Measurements from ENCODE around the gene ULBP2.
"Not testable (repeated sequence)": the region's sequence is repeated elsewhere in the genome, so short reads cannot be mapped to it uniquely, and the experiment has no call there.

Gene ULBP2

GRCh38 chr6:149942461-149942829 is 631 bp downstream of the ULBP2 start:
- H3K4me3 ChIP-seq (ENCODE audit: low read depth, low read length), result peak overlapping the region; percentile 46
- no peaks in the 10 kb centered on the region for H3K9me3 ChIP-seq (ENCODE audit: severe bottlenecking)
- TF ChIP-seq CTCF (IDR thresholded peaks at IDR 0.05; ENCODE audit: low read depth, low read length), result peak; percentile 19; the same call in 1 of the 2 replicates
- H3K27me3 ChIP-seq (ENCODE audit: insufficient read depth, low read depth, severe bottlenecking), result peaks cover 37% of the 10 kb centered on the region
- H3K36me3 ChIP-seq, result no peaks in the 10 kb centered on the region
- no peak overlapping the region for H3K27ac ChIP-seq
- no peak for DNase-seq

- DNase-seq; H3K27ac ChIP-seq; H3K36me3 ChIP-seq; H3K4me3 ChIP-seq (ENCODE audit: low read depth, low read length); H3K9me3 ChIP-seq (ENCODE audit: severe bottlenecking): not testable (repeated sequence)
- peaks cover 32% of the 10 kb centered on the region for H3K27me3 ChIP-seq (ENCODE audit: insufficient read depth, low read depth, severe bottlenecking)
Observed at GRCh38 chr6:149943321-149943720, 1.5 kb downstream of the ULBP2 start.

- H3K27ac ChIP-seq; H3K4me3 ChIP-seq (ENCODE audit: low read depth, low read length); DNase-seq; H3K9me3 ChIP-seq (ENCODE audit: severe bottlenecking); H3K36me3 ChIP-seq: not testable (repeated sequence)
- H3K27me3 ChIP-seq (ENCODE audit: insufficient read depth, low read depth, severe bottlenecking), result peaks cover 14% of the 10 kb centered on the region
Observed at GRCh38 chr6:149945276-149945675, 3.5 kb downstream of the ULBP2 start.

- not testable (repeated sequence) for H3K36me3 ChIP-seq; DNase-seq; H3K27me3 ChIP-seq (ENCODE audit: insufficient read depth, low read depth, severe bottlenecking); H3K4me3 ChIP-seq (ENCODE audit: low read depth, low read length); H3K27ac ChIP-seq; H3K9me3 ChIP-seq (ENCODE audit: severe bottlenecking)
Observed at GRCh38 chr6:149946631-149947030, 4.8 kb downstream of the ULBP2 start.

GRCh38 chr6:149947533-149947932 is 5.7 kb downstream of the ULBP2 start:
- not testable (repeated sequence) for H3K27ac ChIP-seq; H3K9me3 ChIP-seq (ENCODE audit: severe bottlenecking); DNase-seq; H3K27me3 ChIP-seq (ENCODE audit: insufficient read depth, low read depth, severe bottlenecking); H3K36me3 ChIP-seq; H3K4me3 ChIP-seq (ENCODE audit: low read depth, low read length)

- no peak overlapping the region for H3K4me3 ChIP-seq (ENCODE audit: low read depth, low read length)
- H3K27ac ChIP-seq, result no peak overlapping the region
- H3K27me3 ChIP-seq (ENCODE audit: insufficient read depth, low read depth, severe bottlenecking), result peaks cover 14% of the 10 kb centered on the region
- no peaks in the 10 kb centered on the region for H3K9me3 ChIP-seq (ENCODE audit: severe bottlenecking)
- no peaks in the 10 kb centered on the region for H3K36me3 ChIP-seq
- TF ChIP-seq CTCF (IDR thresholded peaks at IDR 0.05; ENCODE audit: low read depth, low read length), result no peak
- no peak for DNase-seq
Observed at GRCh38 chr6:149948011-149948410, 6.2 kb downstream of the ULBP2 start.

- no peak for TF ChIP-seq CTCF (IDR thresholded peaks at IDR 0.05; ENCODE audit: low read depth, low read length)
- Histone ChIP-seq H3K4me3 (ENCODE audit: low read depth, low read length) (no peak overlapping the region), H3K9me3 (ENCODE audit: severe bottlenecking) (no peaks in the 10 kb centered on the region), H3K27ac (no peak overlapping the region), H3K36me3 (no peaks in the 10 kb centered on the region), H3K27me3 (ENCODE audit: insufficient read depth, low read depth, severe bottlenecking) (peaks cover 20% of the 10 kb centered on the region)
- no peak for DNase-seq
Observed at GRCh38 chr6:149948616-149949015, 6.8 kb downstream of the ULBP2 start.

- TF ChIP-seq CTCF (IDR thresholded peaks at IDR 0.05; ENCODE audit: low read depth, low read length), result no peak
- Histone ChIP-seq H3K36me3 (no peaks in the 10 kb centered on the region), H3K9me3 (ENCODE audit: severe bottlenecking) (no peaks in the 10 kb centered on the region), H3K27me3 (ENCODE audit: insufficient read depth, low read depth, severe bottlenecking) (peaks cover 26% of the 10 kb centered on the region), H3K4me3 (ENCODE audit: low read depth, low read length) (no peak overlapping the region), H3K27ac (no peak overlapping the region)
- DNase-seq, result no peak
Observed at GRCh38 chr6:149950423-149950822, 8.6 kb downstream of the ULBP2 start.
